ENCODE data around the gene REEP1.

The REEP1 gene

DNA sequence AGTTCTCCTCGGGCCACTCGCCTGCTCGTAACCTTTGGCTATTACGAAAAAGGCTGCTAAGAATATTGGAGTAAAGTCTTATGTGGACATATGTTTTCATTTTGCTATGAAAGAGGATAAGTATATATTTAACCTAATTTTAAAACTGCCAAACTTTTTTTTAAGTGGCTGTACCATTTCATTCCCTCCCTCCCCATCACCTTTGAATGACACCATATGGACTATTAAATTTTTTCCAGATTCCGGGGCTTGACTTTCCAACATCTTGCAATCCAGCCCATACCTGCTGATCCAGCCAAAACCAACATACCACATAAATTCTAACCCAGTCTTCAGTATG lies 31.5 kb downstream of the REEP1 start:
- no peak for DNase-seq

GRCh38 chr2:86305195-86305914 lies 32.1 kb downstream of the REEP1 start:
- no peak for DNase-seq

DNA sequence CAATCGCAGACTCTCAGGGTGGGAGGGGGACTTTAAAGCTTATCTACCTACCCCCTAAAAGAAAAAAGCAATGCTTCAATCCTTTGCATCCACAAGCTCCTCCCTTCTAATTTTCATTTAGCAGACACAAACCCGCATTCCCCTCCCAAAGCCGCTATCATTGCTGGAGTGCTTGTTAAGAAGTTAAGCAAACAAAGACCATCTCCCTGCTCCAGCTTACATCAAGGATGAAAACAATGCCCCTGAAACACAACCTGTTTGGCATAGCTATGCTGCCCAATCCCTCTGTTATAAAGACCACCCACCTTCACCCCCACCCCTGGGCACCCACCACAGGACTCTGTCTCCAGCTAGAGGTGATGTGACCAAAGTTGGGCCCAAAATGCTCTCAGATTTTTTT lies 33.0 kb downstream of the REEP1 start:
- no peak for DNase-seq

DNA sequence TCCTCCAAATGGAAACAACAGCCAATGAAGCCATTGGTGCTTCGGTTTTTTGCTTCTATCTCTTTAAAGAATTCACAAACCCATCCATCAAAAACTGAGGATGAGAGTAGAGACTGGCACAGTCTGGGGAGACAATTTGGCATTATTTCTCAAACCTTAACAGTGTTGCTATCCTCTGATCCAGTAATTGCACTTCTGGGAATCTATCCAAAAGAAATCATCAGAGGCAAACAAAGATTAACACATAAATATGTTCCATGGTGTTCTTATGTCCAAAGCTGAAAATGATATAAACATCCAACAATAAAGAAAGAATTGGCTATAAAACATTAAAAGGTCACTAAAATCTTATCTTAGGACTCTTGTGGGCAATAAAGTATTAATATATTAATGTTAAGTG lies 35.1 kb downstream of the REEP1 start:
- no peak for DNase-seq

- DNase-seq: peak; percentile 33 to 53 (median 43)
Observed at GRCh38 chr2:86301711-86302202, 35.7 kb downstream of the REEP1 start.

DNA sequence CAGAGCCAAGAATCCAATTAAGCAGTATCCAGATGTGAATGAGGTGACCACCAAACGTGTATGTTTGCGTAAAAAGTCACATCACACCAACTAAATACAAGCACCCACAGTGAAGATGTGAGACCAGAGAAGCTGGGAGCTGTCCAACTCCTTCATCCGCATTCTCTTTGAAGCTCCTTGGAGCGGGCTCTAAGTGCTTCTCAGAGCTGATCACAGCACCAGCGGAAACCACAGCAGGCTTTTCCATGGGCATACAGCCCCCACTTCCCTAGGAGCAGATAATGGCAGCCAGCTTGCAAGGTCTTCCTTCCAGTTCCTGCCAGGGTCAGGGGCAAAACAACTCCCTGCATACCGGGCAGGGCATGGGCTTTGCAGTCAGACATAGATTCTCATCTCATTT lies 36.4 kb downstream of the REEP1 start:
- DNase-seq: no peak

- DNase-seq: no peak
Observed at GRCh38 chr2:86300496-86300895, 36.9 kb downstream of the REEP1 start.

- DNase-seq: peak in 2 of 4 experiments; percentile 10
Observed at GRCh38 chr2:86298411-86299390, 38.7 kb downstream of the REEP1 start.

- peak in 2 of 4 experiments; percentile 18 to 27 for DNase-seq
Observed at GRCh38 chr2:86297382-86298147, 39.9 kb downstream of the REEP1 start.

DNA sequence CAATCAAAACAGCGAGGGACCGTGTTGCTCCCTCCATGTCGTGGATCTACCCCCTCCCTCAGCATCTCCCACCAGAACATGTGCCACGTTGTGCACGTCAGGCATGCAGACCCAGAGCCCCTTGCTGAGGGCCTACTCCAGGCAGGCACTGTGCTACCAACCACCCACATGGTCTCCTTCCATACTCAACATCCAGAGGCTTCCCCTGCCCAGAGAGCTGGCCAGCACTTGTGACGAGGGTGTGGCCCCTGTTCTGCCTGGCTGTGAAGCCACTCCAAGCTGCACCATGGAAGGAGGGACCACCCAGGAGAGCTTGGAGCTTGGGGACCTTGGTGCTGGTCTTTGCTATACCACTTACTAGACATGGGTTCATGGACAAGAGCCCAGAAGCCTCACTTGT lies 40.5 kb downstream of the REEP1 start:
- no peak for DNase-seq

DNA sequence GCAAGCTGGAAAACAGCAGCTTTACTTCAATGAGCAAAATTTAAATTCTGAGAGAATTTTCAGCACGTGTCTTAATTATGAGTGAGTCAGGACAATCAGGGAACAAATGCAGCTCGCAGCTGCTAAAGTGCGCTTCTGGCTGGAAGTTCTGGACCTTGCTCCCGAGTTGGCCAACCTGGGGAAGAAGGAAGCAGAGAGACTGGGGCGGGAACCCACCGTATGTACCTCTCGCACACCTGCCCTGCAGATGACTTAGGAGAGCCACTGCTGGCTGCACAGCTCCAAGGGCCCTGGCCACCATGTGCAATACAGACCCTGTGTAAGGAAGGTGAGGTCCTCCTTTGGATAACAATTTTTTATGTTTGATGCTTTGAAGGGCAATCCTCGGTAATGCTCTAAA lies 42.4 kb downstream of the REEP1 start:
- no peak for DNase-seq

- no peak for DNase-seq
Observed at GRCh38 chr2:86293612-86294011, 43.8 kb downstream of the REEP1 start.

- DNase-seq: no peak
Observed at GRCh38 chr2:86292571-86293515, 44.6 kb downstream of the REEP1 start.

GRCh38 chr2:86291328-86291662 lies 46.1 kb downstream of the REEP1 start:
- no peak for DNase-seq

DNA sequence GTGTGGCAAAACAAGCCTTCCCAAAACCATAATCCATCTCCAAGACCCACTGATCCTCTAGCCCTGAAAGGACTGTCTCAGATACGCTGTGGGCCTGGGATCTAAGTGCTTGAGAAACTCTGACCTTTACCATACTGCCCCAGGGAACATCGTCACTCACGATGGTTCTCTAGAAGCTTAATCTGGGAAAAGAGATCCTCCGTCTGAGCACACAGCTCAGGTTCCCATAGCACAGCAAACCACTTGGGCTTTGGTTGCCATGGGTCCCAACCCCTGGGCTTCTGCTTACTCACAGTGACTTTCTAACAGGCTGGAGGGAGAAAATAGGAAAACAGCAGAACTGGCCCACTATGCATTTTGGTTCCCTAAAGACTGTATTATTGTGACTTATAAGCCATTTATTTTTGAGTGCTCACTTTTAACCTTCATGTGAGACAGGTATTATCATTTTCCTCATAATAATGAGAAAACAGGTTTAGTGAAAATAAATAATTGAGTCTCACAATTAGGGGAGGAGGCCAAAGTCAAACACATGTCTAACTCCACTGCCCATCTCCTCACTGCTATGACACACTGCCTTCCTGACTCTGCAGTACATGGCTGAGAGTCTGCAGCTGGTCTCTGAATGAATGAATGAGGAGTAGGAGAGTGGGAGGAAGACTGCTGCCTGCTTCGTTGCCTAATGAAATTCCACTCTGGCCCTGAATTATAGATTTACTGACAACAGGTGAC lies 46.7 kb downstream of the REEP1 start:
- no peak for DNase-seq

DNA sequence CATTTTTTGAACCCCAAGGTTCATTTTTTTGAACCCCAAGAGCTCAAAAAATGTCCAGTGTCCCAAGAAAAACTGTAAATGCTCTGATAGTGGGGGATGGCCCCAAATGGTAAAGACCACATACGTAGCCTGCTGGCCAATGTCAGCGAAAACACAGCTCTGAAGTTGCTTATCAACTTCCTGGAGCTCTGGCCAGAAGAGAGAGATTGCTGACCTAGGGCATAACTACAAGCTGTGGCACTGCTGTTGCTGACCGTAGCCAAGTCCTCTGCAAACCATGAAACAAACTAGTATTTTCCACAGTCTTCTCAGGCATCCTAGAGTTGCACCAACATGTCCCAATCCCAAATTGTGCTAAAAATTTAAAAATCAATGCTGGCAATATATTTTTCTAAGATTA lies 50.9 kb downstream of the REEP1 start:
- peak in 2 of 4 experiments; percentile 14 to 23 for DNase-seq

GRCh38 chr2:86285981-86286380 lies 51.4 kb downstream of the REEP1 start:
- DNase-seq: no peak

DNA sequence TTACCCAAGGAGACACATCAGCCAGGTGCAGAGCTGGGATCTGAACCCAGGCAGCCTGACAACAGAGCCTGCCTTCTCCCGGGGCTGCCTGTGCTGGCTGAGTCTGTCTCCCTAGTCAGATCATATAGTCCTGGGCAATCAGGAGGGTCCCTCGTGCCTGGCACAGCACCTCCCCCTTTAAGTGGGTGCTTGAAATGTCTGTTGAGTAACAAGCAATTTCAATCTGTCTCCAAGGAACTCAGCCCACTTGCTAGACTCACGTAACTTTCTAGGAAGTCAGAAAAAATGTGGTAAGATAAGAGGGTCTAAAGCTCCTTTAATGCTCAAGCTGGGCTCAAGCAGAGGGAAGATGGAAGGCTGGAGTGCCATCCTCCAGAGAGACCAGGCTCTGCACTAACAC lies 51.9 kb downstream of the REEP1 start:
- DNase-seq: no peak

GRCh38 chr2:86284987-86285386 lies 52.4 kb downstream of the REEP1 start:
- no peak for DNase-seq

- DNase-seq: no peak
Observed at GRCh38 chr2:86284401-86284841, 53.0 kb downstream of the REEP1 start.

- DNase-seq: no peak
Observed at GRCh38 chr2:86283411-86284030, 53.9 kb downstream of the REEP1 start.
